ENCODE data around the gene ANKRD10. TPM values are rescaled to one million over a fixed set of nuclear protein-coding genes. Genes with fewer than 3 reads are reported as not detected.
"Not testable (repeated sequence)": the region's sequence is repeated elsewhere in the genome, so short reads cannot be mapped to it uniquely, and the experiment has no call there.

Gene ANKRD10
- total and polyA plus RNA-seq, 5 donors, result 41.1 to 90.9 (median 61.1) TPM

DNA sequence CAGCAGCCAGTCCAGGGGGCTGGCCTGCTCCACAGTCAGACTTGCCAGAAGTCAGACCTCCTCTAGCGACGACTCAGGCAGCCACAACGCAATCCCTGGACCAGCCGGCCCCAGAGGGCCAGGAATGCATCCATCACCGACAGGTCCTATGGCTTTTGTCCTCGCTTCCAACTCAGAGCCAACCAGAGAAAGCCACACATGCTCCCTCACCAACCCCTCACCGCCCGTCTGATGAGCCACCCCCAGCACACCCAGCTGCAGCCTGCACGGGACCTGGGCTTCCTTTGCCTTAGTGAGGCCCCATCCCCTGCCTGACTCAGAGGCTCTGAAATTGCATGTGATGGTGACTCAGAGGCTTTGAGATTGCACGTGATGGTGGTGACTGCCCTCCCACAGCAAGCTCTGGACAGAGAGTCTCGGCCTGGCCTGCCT, 40.2 kb upstream of the ANKRD10 start:
- H3K4me1 ChIP-seq (ENCODE audit: control insufficient read depth, insufficient read depth, low read length); H3K27ac ChIP-seq (ENCODE audit: low read length); H3K4me3 ChIP-seq (ENCODE audit: low read length); H3K27me3 ChIP-seq (ENCODE audit: control insufficient read depth, insufficient read depth); H3K9me3 ChIP-seq (ENCODE audit: control insufficient read depth, low read length): not testable (repeated sequence)
- WGBS, result 45% methylated on average over 11 of the region's 11 CpGs
- DNase-seq, result peak; percentile 38 to 67 (median 57)
- ATAC-seq, result peak; percentile 69 to 83
- intact Hi-C loops (cut with DNase I), result loop anchor here in 1 of 4 donors (10.0 kb wide), 1 partner anchor 1440 kb away; no protein-coding TSS in a partner anchor

DNA sequence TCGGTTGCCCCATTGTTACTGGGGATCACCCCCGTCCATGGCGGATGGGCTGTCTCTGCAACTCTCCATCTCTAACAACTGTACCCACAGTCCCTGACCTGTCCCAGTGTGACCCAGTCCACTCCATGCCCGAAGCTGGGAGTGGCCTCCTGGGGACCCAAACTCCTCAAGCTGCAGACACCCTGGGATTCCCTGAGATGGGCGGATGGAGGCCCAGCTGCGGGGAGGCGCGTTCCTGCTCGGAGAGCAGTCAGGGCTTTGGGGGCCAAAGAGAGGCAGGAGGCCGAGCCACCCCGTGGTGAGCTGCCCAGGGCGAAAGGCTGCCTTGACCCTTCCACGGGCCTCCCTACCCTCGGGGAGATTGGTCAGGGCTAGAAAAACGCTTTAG, 39.7 kb upstream of the ANKRD10 start:
- intact Hi-C loops (cut with DNase I), result loop anchor here in 1 of 4 donors (10.0 kb wide), 1 partner anchor 1440 kb away; no protein-coding TSS in a partner anchor
- H3K27me3 ChIP-seq (ENCODE audit: control insufficient read depth, insufficient read depth); H3K9me3 ChIP-seq (ENCODE audit: control insufficient read depth, low read length); H3K4me1 ChIP-seq (ENCODE audit: control insufficient read depth, insufficient read depth, low read length); DNase-seq; H3K27ac ChIP-seq (ENCODE audit: low read length); H3K4me3 ChIP-seq (ENCODE audit: low read length): not testable (repeated sequence)
- peak; percentile 9 to 15 for ATAC-seq
- 87% methylated on average over 13 of the region's 15 CpGs for WGBS

DNA sequence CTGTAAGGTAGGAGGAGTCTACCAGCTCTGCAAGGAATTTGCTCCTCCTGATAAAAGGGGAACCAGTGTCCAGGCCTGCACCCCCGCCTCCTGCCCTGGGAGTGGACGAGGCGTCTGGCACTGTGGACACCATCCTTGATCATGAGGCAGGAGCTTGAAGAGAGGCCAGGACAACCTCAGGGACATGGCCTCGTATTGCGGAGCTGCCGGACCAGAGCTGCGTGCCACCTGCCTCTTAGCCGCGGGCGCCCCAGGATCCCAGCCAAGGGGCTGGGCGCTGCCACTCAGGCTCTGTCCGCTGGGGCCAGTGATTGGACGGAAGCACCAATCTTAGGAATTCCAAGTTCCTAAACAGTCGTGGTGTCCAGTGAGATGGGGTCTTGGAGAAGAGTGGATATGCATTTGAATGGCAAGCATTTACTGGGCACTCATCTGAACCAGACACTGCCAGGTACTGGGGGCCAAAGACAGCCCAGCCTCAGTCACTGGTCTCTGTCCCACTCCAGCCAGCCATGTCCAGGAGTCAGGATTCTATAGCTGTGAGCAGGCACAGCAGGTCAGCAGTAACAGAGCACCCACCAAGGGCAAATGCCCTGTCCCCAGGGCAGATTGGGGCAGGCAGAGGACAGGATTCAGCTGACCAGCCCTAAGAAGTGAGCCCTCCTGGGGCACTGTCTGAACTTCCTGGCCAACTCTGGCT, 39.1 kb upstream of the ANKRD10 start:
- no peak for ATAC-seq
- H3K27me3 ChIP-seq (ENCODE audit: control insufficient read depth, insufficient read depth), result no peaks in the 10 kb centered on the region
- intact Hi-C loops (cut with DNase I), result loop anchor here in 1 of 4 donors (10.0 kb wide), 1 partner anchor 1441 kb away; no protein-coding TSS in a partner anchor
- H3K4me1 ChIP-seq (ENCODE audit: control insufficient read depth, insufficient read depth, low read length), result no peaks in the 10 kb centered on the region
- no peak overlapping the region for H3K4me3 ChIP-seq (ENCODE audit: low read length)
- H3K9me3 ChIP-seq (ENCODE audit: control insufficient read depth, low read length), result no peaks in the 10 kb centered on the region
- no peak overlapping the region for H3K27ac ChIP-seq (ENCODE audit: low read length)
- DNase-seq, result no peak
- WGBS, result 95% methylated on average over 14 of the region's 14 CpGs

GRCh38 chr13:110953416-110953815, 38.5 kb upstream of the ANKRD10 start:
- Histone ChIP-seq H3K27ac (ENCODE audit: low read length) (no peak overlapping the region), H3K4me3 (ENCODE audit: low read length) (no peak overlapping the region), H3K27me3 (ENCODE audit: control insufficient read depth, insufficient read depth) (no peaks in the 10 kb centered on the region), H3K4me1 (ENCODE audit: control insufficient read depth, insufficient read depth, low read length) (no peaks in the 10 kb centered on the region), H3K9me3 (ENCODE audit: control insufficient read depth, low read length) (no peaks in the 10 kb centered on the region)
- intact Hi-C loops (cut with DNase I), result loop anchor here in 1 of 4 donors (10.0 kb wide), 1 partner anchor 1441 kb away; no protein-coding TSS in a partner anchor
- DNase-seq (no peak), ATAC-seq (no peak)
- WGBS, result 94% methylated on average over 12 of the region's 12 CpGs

DNA sequence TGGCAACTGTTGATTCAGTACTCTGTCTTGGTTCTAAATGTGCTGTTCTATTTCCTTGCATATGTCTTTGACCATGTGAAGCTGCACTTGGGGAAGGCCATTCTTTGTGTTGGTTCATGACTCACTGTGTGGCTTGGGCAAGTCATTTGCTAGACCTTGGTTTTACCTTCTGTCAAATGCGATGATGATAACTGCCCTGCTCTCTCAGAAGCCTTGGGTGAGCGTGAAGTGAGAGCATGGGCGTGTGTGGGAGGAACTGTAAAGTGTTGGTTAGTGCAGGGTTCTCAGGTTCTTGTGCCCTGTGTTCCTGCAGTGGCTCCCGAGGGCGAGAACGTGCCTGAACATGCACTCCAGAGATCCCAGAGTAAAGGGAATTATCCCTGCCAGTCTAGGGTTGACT, 37.3 kb upstream of the ANKRD10 start:
- H3K4me3 ChIP-seq (ENCODE audit: low read length); H3K27me3 ChIP-seq (ENCODE audit: control insufficient read depth, insufficient read depth); ATAC-seq; DNase-seq; H3K4me1 ChIP-seq (ENCODE audit: control insufficient read depth, insufficient read depth, low read length); H3K9me3 ChIP-seq (ENCODE audit: control insufficient read depth, low read length); H3K27ac ChIP-seq (ENCODE audit: low read length): not testable (repeated sequence)
- intact Hi-C loops (cut with DNase I), result loop anchor here in 1 of 4 donors (10.0 kb wide), 1 partner anchor 1443 kb away; no protein-coding TSS in a partner anchor
- 86% methylated on average over 6 of the region's 6 CpGs for WGBS

DNA sequence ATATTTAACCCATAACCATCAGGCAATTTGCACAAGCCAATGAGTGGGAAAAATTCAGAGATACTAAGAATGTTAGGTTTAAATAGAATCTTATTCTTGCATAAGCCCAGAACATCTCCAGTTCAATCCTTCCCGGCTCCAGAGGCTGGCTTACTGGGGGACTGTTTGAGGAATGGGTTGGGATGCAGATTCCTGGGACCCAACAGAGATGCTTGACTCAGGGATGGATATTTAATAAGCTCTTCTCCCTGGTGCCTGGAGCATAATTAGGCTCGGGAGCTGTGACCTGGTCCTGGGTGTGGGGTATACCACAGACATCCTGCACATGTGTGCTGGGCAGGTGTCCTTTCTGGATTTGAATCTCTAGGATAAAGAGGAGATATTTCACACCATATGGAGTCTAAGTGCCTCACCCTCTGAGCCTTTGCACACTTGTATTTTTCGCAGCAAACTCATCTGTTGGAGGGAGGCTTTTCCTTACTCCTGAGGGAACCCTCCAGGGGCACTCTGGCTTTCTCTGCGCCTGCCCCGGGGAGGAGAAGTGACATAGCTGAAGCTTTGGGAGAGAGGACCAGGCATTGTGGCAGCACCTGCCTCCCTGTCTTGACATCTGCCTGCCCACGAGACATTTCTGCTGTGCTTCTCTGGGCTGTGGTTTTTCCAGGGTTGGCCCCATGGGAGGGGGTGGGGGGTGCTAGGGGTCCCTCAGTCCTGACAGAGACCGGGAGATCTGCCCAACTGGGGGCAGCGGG, 36.1 kb upstream of the ANKRD10 start:
- ATAC-seq, result no peak
- no peaks in the 10 kb centered on the region for H3K27me3 ChIP-seq (ENCODE audit: control insufficient read depth, insufficient read depth)
- no peaks in the 10 kb centered on the region for H3K4me1 ChIP-seq (ENCODE audit: control insufficient read depth, insufficient read depth, low read length)
- WGBS, result 87% methylated on average over 8 of the region's 8 CpGs
- no peak overlapping the region for H3K27ac ChIP-seq (ENCODE audit: low read length)
- intact Hi-C loops (cut with DNase I), result loop anchor here in 1 of 4 donors (10.0 kb wide), 1 partner anchor 1444 kb away; no protein-coding TSS in a partner anchor
- H3K9me3 ChIP-seq (ENCODE audit: control insufficient read depth, low read length), result no peaks in the 10 kb centered on the region
- H3K4me3 ChIP-seq (ENCODE audit: low read length), result no peak overlapping the region
- DNase-seq, result no peak

DNA sequence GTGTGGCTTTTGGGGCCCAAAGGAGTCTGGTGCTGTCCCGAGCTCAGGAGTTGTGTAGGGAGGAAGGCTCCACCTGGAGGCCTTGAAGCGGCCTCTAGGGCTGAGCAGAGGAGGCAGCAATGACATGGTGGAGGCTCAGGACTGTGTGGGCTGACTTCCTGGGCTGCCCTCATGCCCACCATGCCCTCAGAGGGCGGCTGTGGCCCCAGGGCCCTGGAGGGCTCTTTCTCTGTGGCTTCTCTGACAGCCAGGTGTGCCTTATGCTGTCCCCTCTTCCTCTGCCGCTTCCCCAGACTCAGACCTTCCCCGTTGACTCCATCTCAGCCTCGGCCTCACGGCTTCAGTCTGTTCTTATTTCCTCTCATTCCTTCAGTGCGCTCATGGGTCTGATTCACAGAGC, 35.5 kb upstream of the ANKRD10 start:
- ATAC-seq (no peak), DNase-seq (no peak)
- H3K4me3 ChIP-seq (ENCODE audit: low read length), result no peak overlapping the region
- WGBS, result 88% methylated on average over 8 of the region's 8 CpGs
- no peaks in the 10 kb centered on the region for H3K4me1 ChIP-seq (ENCODE audit: control insufficient read depth, insufficient read depth, low read length)
- H3K9me3 ChIP-seq (ENCODE audit: control insufficient read depth, low read length), result no peaks in the 10 kb centered on the region
- intact Hi-C loops (cut with DNase I), result loop anchor here in 1 of 4 donors (10.0 kb wide), 1 partner anchor 1444 kb away; no protein-coding TSS in a partner anchor
- H3K27me3 ChIP-seq (ENCODE audit: control insufficient read depth, insufficient read depth), result no peaks in the 10 kb centered on the region
- H3K27ac ChIP-seq (ENCODE audit: low read length), result no peak overlapping the region

DNA sequence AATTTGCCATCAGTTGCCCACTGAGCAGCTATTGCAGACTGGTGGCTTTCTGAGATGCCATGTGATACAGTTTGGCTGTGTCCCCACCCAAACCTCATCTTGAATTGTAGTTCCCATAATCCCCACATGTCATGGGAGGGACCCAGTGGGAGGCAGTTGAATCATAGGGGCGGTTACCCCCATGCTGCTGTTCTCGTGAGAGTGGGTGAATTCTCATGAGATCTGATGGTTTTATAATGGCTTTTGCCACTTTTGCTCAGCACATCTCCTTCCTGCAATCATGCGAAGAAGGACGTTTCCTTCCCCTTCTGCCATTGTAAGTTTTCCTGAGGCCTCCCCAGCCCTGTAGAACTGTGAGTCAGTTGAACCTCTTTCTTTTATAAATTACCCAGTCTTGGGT, 34.8 kb upstream of the ANKRD10 start:
- H3K27ac ChIP-seq (ENCODE audit: low read length), result no peak overlapping the region
- H3K4me1 ChIP-seq (ENCODE audit: control insufficient read depth, insufficient read depth, low read length), result peaks cover under 1% of the 10 kb centered on the region
- no peaks in the 10 kb centered on the region for H3K27me3 ChIP-seq (ENCODE audit: control insufficient read depth, insufficient read depth)
- H3K9me3 ChIP-seq (ENCODE audit: control insufficient read depth, low read length), result no peaks in the 10 kb centered on the region
- intact Hi-C loops (cut with DNase I), result loop anchor here in 3 of 4 donors (10.0 kb wide), 3 partner anchors 85 to 1445 kb away; no protein-coding TSS in a partner anchor
- H3K4me3 ChIP-seq (ENCODE audit: low read length), result no peak overlapping the region
- ATAC-seq (no peak), DNase-seq (no peak)
- 85% methylated on average over 4 of the region's 4 CpGs for WGBS

GRCh38 chr13:110949116-110949515, 34.2 kb upstream of the ANKRD10 start:
- DNase-seq (no peak), ATAC-seq (no peak)
- WGBS, result 90% methylated on average over 12 of the region's 12 CpGs
- intact Hi-C loops (cut with DNase I), result loop anchor here in 3 of 4 donors (10.0 kb wide), 2 partner anchors 86 to 96 kb away; no protein-coding TSS in a partner anchor
- H3K4me1 ChIP-seq (ENCODE audit: control insufficient read depth, insufficient read depth, low read length), result peaks cover 5% of the 10 kb centered on the region
- no peak overlapping the region for H3K4me3 ChIP-seq (ENCODE audit: low read length)
- H3K9me3 ChIP-seq (ENCODE audit: control insufficient read depth, low read length), result no peaks in the 10 kb centered on the region
- H3K27me3 ChIP-seq (ENCODE audit: control insufficient read depth, insufficient read depth), result no peaks in the 10 kb centered on the region
- H3K27ac ChIP-seq (ENCODE audit: low read length), result no peak overlapping the region

DNA sequence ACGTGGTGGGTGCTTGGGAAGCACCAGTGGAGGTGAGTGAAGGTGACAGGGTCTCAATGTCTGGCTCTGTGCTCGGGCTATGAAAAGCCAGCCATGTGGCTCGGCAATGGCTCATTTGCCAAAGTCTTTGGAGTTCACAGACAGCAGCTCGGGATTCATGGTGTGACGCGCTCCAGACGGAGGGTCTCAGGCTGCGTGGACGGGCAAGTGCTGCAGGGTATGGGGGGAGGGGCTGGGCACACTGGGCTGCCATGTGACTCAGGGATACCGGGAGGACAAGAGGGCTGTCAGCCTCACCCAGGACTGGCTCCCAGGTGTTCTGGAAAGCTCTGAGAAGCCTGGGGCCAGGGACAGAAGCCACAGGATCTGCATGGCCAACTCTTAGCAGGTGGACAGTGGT, 32.5 kb upstream of the ANKRD10 start:
- ATAC-seq; H3K27me3 ChIP-seq (ENCODE audit: control insufficient read depth, insufficient read depth); H3K4me3 ChIP-seq (ENCODE audit: low read length); DNase-seq; H3K4me1 ChIP-seq (ENCODE audit: control insufficient read depth, insufficient read depth, low read length); H3K9me3 ChIP-seq (ENCODE audit: control insufficient read depth, low read length); H3K27ac ChIP-seq (ENCODE audit: low read length): not testable (repeated sequence)
- intact Hi-C loops (cut with DNase I), result loop anchor here in 3 of 4 donors (10.0 kb wide), 2 partner anchors 87 to 97 kb away; no protein-coding TSS in a partner anchor
- 76% methylated on average over 8 of the region's 10 CpGs for WGBS

Data from right cardiac atrium (tissue), 5 donors.